ENCODE measurements around the gene CENPX. TPM values are rescaled to one million over a fixed set of nuclear protein-coding genes. Genes with fewer than 3 reads are reported as not detected.
A peak's percentile ranks its signal among the peaks of the same experiment; 100 is the strongest.

CENPX gene
- total and polyA plus RNA-seq, 2 of the 13 experiments (the other 11 are each of a cell fraction or from before 2014, with no cell fraction given), result 92.7 to 170 TPM

GRCh38 chr17:82055965-82056728 is 33.5 kb upstream of the CENPX start:
- H3K27ac ChIP-seq (ENCODE audit: extremely low read length, insufficient read depth, low read length), result peak overlapping the region; percentile 91
- no peak for DNase-seq (ENCODE audit: low spot score)
- no peak overlapping the region for H3K4me2 ChIP-seq (ENCODE audit: low read depth, low read length)
- WGBS (ENCODE audit: low lambda C conversion rate), result 95% methylated on average over 22 of the region's 28 CpGs
- CTCF ChIA-PET (ENCODE audit: low intra/inter-chr PET ratio, low total read pairs), result no interaction called here
- POLR2A ChIA-PET, result interaction anchor here (0.7 to 3.1 kb wide), 15 partner anchors 9 to 261 kb away, joined by 3 to 28 read pairs (median 5); partner anchors contain the start of genes CD7, CENPX, DCXR and DUS1L
- no peaks in the 10 kb centered on the region for H3K9me3 ChIP-seq (ENCODE audit: low read length)
- no peak for ATAC-seq
- intact Hi-C loops (cut with micrococcal nuclease; ENCODE audit: unreplicated experiment), result no loop called here
- H2AFZ ChIP-seq (ENCODE audit: low read length), result no peak overlapping the region
- no peaks in the 10 kb centered on the region; the same call in 1 of the 2 replicates for H4K20me1 ChIP-seq (ENCODE audit: insufficient read depth, low read length)
- H3K27me3 ChIP-seq (ENCODE audit: control insufficient read depth in 1 of 2, insufficient read depth in 2 of 2, low read length in 2 of 2), result no peaks in the 10 kb centered on the region; a peak in 1 of 5 replicates
- H3K4me3 ChIP-seq (replicated peaks in 1 of 3; ENCODE audit: insufficient read depth in 1 of 3, low read depth in 2 of 3, low read length in 3 of 3), result no peak overlapping the region; a peak in 1 of 6 replicates
- H3K4me1 ChIP-seq (ENCODE audit: insufficient read depth, low read length), result peaks cover 46% of the 10 kb centered on the region
- in situ Hi-C loops (cut with HindIII; ENCODE audit: extremely low pct_ligation_motif_present, low pct_unique_long_range_greater_than_20kb), result no loop called here
- peak overlapping the region; percentile 9; the same call in 1 of the 2 replicates for H3K9ac ChIP-seq (ENCODE audit: insufficient read depth, low read depth, low read length)
- TSS peak; percentile 17 for BruUV-seq (replicated peaks)
- FAIRE-seq, result no peak
- H3K36me3 ChIP-seq (replicated peaks in 1 of 2; ENCODE audit: control insufficient read depth in 1 of 2, insufficient read depth in 2 of 2, low read length in 2 of 2), result peaks cover 38 to 55% of the 10 kb centered on the region in 2 experiments
- H3K79me2 ChIP-seq (ENCODE audit: insufficient read depth, low read length), result peaks cover 19% of the 10 kb centered on the region
- TF ChIP-seq ZHX2 (IDR thresholded peaks at IDR 0.05; ENCODE audit: low read depth) (no peak), ZHX2 (CRISPR knock-in tag; IDR thresholded peaks at IDR 0.05; ENCODE audit: borderline replicate concordance) (no peak), ZNF841 (CRISPR knock-in tag; IDR thresholded peaks at IDR 0.05; ENCODE audit: borderline replicate concordance) (no peak), PREB (CRISPR knock-in tag; IDR thresholded peaks at IDR 0.05) (0 out of 2 replicates have a peak, but pooled peaks have one; percentile 31), ZBTB1 (CRISPR knock-in tag; IDR thresholded peaks at IDR 0.05; ENCODE audit: borderline replicate concordance) (no peak), E2F1 (CRISPR knock-in tag; IDR thresholded peaks at IDR 0.05) (no peak), NFIB (CRISPR knock-in tag; IDR thresholded peaks at IDR 0.05; ENCODE audit: borderline replicate concordance) (no peak), AHDC1 (CRISPR knock-in tag; IDR thresholded peaks at IDR 0.05; ENCODE audit: borderline replicate concordance) (no peak)

All from HepG2 (cell line).